GM19324 (cell line): ENCODE data around the gene STX1A.
"Not testable (repeated sequence)": the region's sequence is repeated elsewhere in the genome, so short reads cannot be mapped to it uniquely, and the experiment has no call there.

Source experiments
- ATAC-seq: cut with Tn5 transposase; IDR thresholded peaks from one replicate; pipeline ENCODE4 v1.9.1; 2021; ENCODE audit warnings: mild to moderate bottlenecking, moderate library complexity; ENCODE audit not compliant: unreplicated experiment, low FRiP score

Gene STX1A

DNA sequence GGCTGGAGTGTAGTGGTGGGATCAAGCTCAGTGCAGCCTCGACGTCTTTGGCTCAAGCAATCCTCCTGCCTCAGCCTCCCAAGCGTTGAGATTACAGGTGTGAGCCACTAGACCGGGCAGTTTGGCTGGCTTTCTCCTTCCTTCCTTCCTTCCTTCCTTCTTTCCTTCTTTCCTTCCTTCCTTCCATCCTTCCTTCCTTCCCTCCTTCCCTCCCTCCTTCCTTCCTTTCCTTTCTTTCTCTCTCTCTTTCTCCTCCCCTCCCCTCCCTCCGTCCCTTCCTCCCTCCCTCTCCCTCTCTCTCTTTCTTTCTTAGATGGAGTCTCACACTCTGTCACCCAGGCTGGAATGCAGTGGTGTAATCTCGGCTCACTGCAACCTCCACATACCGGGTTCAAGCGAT lies 59.5 kb downstream of the STX1A start:
- ATAC-seq, result no peak

GRCh38 chr7:73655309-73655708 lies 64.2 kb downstream of the STX1A start:
- ATAC-seq, result not testable (repeated sequence)

DNA sequence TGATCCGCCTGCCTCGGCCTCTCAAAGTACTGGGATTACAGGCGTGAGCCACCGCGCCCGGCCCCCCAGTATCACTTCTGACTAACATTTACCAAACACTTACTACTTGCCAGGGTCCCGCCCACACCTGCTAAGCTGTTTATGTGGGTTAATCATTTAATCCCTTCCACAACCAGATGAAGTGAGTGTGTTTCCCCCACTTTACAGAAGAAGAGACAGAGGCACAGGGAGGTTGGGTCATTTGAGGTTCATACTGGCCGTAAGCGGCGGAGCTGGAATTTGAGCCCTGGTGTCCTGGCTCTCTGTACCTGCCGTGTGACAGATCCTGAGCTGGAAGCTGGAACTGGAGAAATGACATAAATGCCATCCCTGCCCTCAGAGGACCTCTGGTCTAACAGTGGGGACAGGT lies 66.9 kb downstream of the STX1A start:
- ATAC-seq, result no peak

DNA sequence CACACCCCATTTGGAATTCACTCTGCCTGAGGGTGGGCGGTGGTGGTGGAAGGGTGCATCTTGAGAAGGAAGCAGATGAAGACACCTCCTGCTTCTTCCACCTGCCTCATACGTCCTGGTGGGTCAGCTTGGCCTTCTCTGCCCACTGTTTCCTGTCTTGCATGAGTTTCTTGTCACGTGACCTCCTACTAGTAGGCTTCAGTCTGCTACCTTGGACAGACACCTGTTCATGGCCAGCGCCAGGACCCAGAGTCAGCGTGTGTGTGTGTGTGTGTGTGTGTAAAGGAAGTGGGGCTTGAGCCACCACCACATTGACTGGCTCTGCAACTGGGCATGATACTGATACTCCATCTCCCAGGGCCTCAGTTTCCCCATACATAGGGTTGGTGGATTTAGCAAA lies 68.9 kb downstream of the STX1A start:
- no peak for ATAC-seq

DNA sequence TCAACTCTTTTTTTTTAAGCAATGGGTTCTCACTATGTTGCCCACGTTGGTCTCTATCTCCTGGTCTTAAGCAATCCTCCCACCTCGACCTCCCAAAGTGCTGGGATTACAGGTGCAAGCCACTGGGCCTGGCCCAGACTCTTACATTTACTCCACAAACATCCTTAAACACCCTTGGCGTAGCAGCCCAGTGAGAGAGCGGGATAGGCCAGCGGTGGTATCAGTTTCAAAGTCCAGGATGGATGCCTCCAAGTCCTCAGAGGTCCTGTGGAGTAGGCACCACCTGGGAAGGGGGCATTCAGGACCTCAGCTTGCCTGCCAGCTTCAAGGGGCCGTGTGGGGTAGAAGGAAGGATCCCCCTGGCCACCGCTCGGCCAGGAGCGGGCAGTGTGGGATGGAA lies 69.9 kb downstream of the STX1A start:
- ATAC-seq, result no peak
